Muscle of back (tissue), 13 donors: Measurements from ENCODE around the gene BIVM. TPM values are rescaled to one million over a fixed set of nuclear protein-coding genes. Genes with fewer than 3 reads are reported as not detected.
A peak's percentile ranks its signal among the peaks of the same experiment; 100 is the strongest.
"Not testable (repeated sequence)": the region's sequence is repeated elsewhere in the genome, so short reads cannot be mapped to it uniquely, and the experiment has no call there.

Source experiments
- DNase-seq, 3 donors: peaks; one replicate each; pipeline versions ENCODE4 v3.0.0 to v3.0.0-alpha.2; 2013
- long read RNA-seq, 9 donors: transcript quantifications; one replicate each; lab custom pipeline, GENCODE V29; 2026
- polyA plus RNA-seq, 10 donors: library from polyadenylated mRNA; unstranded; fragments of 120-200 nt; gene quantifications; one replicate each; pipeline ENCODE4 v1.2.1, GENCODE V29; 2013; ENCODE audit not compliant: insufficient read length in 10 of 10

BIVM gene, protein sequence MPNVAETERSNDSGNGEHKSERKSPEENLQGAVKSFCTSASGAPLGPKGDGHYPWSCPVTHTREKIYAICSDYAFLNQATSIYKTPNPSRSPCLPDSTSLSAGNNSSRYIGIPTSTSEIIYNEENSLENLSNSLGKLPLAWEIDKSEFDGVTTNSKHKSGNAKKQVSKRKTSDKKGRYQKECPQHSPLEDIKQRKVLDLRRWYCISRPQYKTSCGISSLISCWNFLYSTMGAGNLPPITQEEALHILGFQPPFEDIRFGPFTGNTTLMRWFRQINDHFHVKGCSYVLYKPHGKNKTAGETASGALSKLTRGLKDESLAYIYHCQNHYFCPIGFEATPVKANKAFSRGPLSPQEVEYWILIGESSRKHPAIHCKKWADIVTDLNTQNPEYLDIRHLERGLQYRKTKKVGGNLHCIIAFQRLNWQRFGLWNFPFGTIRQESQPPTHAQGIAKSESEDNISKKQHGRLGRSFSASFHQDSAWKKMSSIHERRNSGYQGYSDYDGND
- polyA plus RNA-seq: 10 to 100 TPM; 19.3 to 43.8 (median 26.7) TPM
- long read RNA-seq, donor 1, partial matches to known transcripts: 0 of 1 reads
- long read RNA-seq, donor 1, other reads (novel, unspliced or antisense): 0 of 1 reads
- long read RNA-seq, donor 2: 0 reads
- long read RNA-seq, donor 3: 0 reads
- long read RNA-seq, donor 4, partial matches to known transcripts: 0 of 7 reads
- long read RNA-seq, donor 4, other reads (novel, unspliced or antisense): 5 of 7 reads
- long read RNA-seq, donor 5, partial matches to known transcripts: 0 of 3 reads
- long read RNA-seq, donor 5, other reads (novel, unspliced or antisense): 0 of 3 reads
- long read RNA-seq, donor 6, partial matches to known transcripts: 0 of 3 reads
- long read RNA-seq, donor 6, other reads (novel, unspliced or antisense): 0 of 3 reads
- long read RNA-seq, donor 7, partial matches to known transcripts: 0 of 3 reads
- long read RNA-seq, donor 7, other reads (novel, unspliced or antisense): 0 of 3 reads
- long read RNA-seq, donor 8: 0 reads
- long read RNA-seq, donor 9: 0 reads

DNA sequence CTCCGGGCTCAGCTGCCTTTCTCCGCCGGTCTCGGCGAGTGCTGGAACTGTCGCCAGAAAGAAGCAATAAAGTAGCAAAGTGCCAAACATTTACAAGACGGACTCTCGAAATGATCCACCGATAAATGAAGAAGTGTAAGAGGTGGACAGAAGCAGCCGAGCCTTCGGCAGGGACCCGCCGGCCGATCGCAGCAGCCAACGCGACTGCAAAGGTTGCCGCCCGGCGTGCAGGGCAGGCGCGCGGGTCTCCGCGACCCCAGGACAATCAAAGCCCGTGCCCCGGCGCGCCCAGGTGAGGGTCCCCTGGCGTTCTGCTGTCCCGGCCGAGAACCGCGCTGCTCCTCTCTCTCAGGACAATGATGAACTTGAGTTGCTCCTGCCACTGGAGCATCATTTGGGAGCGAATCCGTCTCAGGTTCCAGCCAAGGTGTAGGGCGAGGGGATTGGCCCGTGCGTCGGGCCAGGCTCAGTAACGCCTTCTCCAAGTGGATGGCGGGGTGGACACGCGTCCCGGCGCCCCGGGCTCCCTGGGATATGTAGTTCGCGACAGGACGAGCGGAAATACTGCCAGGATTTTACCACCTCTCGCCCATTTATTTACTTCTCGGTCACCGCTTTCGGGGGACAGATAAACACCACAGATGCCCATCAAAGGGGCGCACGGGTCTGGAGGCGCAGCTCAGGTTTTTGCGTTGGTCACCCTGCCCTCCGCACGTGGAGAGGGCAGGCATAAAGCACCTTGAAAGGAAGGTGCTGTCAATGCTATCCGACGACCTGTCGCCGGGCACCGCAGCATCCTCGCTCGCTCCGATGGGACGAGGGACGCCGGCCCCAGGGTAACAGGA is at the start of gene BIVM, which contains the start of gene POGLUT2:
Gene BIVM (plus strand): TSS at position 539 of the 845 bp plus-strand sequence. CDS start 8,149 bp downstream, outside the sequence.
Gene POGLUT2 (minus strand): TSS at position 396 of the 845 bp plus-strand sequence. CDS start 306 bp downstream, at position 90.
- peak; percentile 90 to 96 (median 93) for DNase-seq

DNA sequence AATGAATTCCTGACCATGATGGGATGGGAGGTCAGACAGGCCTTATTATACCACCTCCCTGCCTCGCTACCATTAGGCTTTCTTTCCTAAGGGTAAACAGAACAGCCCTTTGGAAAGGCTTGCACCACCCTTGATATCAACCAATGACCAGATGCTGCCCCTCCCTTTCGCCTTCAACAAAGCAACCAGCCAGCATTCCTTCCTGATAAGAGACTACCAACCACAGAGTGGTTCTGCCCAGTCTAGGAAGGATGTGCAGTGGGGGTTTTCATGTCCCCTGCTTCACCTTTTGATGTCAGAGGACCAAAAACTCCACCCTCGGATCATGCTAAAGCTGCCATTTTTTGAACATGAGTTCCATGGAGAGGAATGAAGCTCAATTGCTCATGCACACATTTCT is 47.0 kb upstream of the BIVM start:
- no peak for DNase-seq

DNA sequence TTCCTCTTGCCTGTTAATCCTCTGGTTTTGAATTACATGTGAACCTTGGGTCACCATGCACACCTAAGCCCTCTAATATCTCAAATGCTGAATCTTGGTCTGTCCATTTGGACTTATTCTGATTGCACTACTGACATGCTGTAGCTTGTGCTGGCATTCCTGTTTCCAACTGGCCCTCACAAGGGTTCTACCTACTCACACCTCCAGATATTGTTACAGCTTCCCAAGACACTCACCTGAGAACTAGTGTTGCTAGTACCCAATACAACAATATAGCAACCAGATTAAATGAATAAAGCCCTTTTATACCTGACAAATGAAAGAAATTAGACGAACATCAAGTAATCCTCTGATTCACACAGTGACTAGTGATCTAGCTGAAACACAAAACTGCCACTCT is 41.9 kb upstream of the BIVM start:
- no peak for DNase-seq

DNA sequence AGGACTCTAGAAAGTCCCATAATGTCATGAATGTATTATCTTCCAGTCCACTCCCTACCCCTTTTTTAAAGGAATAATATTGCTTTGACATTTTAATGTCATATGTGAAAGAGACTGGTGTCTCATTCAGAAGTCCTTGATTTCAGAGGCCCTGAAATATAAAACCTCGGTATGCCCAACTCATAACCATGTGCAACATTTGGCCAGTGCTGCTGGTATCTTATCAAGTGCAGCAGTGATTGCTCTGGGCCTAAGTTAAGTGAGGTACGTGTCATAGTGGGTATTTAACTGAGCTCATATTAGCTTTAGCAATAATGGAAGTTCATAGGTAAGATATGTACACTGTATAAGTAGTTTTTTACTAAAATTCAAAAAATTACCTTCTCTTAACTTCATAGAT is 40.1 kb upstream of the BIVM start:
- no peak for DNase-seq

DNA sequence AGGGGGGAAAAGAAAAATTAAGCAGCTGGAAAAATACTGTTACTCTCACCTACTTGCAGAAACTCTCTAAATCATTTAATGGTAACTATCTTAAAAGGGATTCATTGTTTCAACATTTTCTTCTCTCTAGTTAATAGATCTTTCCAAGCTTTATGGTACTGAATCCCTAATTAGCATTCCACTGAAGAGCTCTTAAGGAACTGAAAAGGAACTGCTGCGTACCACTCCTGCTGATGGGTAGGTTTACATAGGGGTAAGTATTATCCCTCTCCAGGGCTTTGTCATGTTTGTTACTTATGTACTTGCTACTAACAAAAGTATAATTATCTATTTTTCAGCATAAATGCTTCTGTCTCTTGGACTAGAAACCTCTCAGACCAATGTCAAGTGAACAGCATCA is 37.8 kb upstream of the BIVM start:
- DNase-seq: no peak

DNA sequence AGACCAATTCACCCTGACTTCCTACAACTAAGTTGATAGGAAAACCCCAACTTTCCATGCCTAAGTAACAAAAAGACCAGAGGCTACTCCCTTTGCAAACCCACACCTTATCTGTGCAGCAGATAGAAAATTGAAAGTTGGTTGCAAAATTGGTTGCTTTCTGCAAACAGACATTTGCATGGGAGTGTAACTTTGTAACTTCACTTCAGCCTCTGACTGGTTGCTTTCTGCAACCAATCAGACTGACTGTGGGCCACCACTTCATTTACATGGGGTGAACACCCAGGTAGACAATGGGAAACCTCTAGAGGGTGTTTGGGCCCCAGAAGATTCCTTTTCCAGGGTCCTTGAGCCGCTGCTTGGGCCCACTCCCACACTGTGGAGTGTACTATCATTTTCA is 35.2 kb upstream of the BIVM start:
- no peak for DNase-seq

DNA sequence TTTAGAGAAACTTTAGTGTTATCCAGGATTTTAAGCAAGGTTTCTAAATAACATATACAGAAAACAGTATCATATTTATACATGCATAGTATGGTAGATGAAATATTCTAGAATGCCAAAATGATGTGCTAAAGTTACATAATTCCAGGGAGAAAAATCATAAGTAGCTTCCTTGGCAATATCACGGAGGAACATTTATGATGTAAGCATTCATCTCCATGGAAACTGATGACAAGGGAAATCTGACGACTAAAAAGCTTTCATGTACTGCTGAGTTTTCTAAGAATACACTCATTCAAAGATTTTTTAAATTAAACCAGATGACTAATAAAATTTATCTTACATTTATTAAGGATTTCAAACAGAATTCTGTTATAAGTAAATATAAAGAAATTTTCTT is 30.0 kb upstream of the BIVM start:
- DNase-seq: peak in 2 of 3 donors; percentile 16 to 28

DNA sequence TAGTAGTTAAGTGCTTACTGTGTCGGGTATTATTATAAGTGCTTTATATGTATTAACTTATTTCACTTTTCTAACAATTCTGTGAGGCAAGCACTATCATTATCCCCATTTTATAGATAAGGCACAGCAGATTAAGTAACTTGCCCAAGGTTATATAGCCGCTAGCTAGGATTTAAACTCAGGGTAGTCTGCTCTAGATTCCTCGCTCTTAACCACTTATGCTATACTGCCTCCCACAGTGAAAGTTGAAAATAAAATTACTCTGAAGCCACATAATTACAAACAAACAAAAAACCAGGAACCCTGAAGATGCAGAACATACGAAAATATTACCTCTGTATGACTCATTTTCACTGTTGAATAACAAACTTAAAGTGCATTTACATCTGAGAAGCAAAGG is 29.2 kb upstream of the BIVM start:
- DNase-seq: peak in 1 of 3 donors; percentile 14

DNA sequence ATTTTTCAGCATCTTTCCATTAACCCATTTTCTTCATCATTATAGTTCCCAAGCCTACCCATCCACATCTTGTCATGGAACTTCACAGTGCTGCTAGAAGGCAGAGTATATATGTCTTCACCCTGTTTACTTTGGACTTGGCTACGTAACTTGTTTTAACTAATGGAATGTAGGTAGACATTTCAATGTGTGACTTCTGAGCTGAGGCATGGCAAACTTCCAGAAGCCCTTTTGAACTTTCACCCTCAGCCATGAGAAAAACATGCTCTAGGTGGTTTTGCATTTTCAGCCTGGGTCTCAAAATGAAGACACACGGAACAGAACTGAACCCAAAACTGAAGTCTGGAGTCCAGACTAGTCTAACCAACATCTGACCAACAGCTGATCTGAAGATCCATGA is 28.5 kb upstream of the BIVM start:
- no peak for DNase-seq

DNA sequence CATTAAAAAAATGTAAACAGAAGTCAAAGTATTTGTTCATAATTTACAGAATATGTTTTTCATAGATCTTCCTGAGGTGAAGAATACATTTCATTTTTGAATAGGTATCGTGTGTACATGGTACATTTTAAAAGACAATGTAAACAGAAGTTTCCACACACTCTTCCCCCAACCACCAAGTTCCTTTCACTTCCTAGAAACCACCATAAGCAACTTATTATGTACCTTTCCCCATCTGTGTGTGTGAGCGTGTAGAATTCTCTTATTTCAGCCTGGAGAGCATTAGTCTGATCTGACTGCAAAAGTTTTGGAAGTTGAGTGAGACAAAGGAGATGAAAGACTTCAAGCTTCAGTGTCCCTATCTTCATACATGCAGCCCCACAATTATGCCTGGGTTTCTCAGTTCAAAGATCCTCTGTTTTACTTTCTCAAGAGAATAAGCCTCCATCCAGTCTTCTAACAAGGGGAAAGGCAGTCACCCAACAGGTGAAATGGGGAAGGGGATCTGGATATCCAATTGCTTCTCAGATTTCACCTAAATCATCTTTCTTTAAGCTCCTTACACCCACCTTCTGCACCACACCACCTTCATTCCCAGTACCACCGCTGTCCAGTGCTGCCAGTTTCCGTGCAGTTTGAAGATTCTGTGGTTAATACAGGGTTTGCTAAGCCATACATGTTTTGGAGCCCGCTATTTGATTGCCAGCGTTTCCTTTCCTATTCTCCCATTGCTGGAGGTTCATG is 27.4 kb upstream of the BIVM start:
- DNase-seq: no peak

DNA sequence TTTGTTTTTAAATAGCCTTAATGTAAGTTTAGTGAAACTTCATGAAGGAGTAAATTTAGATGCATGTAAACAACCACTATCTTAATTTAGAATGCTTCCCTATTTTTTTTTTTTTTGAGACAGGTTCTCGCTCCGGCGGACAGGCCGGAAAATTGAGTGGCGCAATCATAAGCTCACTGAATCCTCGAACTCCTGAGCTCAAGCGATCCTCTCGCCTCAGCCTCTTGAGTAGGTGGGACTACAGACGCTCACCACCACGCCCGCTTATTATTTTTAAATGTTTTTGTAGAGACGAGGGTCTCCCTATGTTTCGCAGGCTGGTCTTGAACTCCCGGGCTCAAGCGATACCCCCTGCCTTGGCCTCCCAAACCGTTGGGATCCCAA is 26.9 kb upstream of the BIVM start:
- no peak for DNase-seq

DNA sequence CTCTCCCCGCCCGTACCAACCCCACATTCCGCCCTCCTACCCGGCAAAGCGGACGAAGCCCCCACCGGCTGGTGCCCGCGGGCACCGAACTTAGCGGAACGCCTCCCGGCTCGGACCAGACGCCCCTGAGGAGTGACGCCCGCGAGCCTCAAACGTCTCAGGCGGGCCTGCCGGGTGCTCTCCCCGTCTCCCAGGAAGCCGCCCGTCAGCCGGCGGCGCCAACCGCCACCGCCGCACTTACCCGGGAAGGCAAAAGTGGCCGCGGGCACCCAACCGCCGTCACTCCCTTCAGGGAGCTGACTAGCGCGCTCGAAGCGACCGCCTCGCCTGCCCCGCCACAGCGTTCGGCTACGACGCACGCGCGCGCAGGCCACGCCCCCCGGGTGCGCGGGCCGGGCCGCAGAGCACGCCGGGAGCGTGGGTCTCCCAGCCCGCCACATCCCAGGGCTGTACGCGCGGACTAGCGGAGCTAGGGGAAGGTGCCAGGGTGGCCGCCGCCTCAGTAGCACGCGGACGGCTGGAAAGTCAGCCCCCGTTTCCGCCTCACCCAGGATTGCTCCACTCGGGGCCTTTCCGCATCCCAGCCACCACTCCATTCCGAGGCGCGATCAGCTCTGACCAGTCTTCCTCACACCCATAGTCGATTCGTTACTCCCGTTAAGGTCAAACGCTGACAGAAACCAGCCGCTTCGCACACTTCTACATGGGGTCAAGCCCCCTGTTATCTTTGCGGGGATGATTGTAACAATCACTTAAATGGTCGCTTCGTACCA is 25.3 kb upstream of the BIVM start, which contains the start of gene TEX30:
Gene TEX30 (minus strand): TSS at position 346 of the 773 bp plus-strand sequence. CDS start 3,760 bp downstream, outside the sequence.
- DNase-seq: peak; percentile 87 to 97 (median 90)

DNA sequence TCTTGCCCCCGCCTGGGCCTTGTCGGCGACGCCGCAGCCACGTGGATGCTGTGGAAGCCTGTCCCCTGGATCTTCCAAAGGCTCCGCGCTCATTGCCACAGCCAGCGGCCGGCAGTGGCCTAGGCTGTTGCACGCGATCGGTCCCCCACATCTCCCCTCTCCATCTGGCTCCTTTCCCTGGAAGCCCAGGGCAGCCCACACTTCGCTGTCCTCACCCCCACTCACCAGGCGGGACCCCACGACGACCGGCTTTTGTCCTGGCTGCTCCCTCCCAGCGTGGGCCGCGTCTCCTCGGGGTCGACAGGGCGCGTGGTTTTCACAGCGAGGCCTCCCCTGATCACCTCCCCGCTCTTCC is 24.7 kb upstream of the BIVM start:
- no peak for DNase-seq

DNA sequence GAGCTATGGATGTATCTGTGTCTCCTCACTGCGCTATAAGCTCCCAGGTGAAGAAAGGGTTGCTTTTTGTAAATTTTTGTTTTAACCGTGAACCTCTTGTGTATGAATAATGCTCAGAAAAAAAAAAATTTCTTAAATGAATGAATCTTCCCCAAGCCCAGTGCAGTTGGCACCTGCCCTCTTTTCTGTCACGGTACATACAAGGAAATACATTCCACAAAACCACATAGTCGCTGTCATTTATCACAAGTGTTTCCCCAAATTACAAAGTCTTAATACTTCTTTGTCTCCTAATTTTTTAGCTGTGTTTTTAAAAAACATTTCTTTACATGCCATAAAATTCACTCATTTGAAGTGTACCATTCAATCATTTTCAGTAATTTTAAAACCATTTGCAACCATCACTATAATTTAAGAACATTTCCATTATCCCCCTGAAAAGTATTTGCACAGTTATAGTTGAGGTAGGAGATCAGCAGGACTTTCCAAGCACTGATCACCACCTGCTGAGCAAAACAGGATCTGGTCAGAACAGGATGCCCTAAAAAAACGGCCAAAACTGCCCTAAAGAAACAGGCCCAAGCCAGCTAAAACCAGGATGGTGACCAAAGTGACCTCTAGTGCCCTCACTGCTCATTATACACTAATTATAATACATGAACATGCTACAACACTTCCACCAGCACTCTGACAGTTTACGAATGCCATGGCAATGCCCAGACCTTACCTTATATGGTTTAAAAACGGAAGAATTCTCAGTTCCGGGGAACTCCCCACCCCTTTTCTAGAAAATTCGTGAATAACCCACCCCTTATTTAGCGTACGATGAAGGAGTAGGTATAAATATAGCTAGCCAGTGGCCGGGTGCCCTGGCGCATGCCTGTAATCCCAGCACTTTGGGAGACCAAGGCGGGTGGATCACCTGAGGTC is 24.1 kb upstream of the BIVM start:
- DNase-seq: no peak

DNA sequence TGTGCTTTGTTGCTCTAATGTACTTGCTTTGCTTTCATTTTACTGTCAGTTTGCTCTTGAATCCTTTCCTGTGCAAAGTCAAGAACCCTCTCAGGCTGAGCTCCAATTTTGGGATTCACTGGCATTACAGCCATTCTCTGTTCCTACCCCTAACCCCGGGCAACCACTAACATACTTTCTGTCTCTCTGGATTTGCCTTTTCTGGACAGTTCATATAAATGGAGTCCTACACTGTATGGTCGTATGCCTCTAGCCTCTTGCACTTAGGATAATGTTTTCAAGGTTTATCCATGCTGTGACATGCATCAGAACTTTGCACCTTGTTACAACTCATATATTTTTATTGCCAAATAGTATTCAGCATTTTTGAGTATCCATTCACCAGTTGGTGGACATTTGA is 22.6 kb upstream of the BIVM start:
- no peak for DNase-seq

DNA sequence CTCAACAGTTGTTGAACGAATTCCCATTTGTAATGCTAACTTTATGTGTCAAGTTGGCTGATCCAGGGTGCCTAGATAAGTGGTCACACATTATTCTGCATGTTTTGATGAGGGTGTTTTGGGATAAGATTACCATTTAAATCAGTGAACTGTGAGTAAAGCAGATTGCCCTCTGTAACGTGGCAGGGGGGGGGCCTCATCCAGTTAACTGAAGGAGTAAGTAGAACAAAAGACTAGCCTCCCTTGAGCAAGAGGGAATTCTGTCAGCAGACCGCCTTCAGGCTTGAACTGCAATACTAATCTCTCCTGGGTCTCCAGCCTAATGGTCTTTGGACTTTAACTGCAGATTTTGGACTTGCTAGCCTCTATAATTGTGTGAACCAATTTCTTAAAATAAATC is 21.2 kb upstream of the BIVM start:
- DNase-seq: no peak

DNA sequence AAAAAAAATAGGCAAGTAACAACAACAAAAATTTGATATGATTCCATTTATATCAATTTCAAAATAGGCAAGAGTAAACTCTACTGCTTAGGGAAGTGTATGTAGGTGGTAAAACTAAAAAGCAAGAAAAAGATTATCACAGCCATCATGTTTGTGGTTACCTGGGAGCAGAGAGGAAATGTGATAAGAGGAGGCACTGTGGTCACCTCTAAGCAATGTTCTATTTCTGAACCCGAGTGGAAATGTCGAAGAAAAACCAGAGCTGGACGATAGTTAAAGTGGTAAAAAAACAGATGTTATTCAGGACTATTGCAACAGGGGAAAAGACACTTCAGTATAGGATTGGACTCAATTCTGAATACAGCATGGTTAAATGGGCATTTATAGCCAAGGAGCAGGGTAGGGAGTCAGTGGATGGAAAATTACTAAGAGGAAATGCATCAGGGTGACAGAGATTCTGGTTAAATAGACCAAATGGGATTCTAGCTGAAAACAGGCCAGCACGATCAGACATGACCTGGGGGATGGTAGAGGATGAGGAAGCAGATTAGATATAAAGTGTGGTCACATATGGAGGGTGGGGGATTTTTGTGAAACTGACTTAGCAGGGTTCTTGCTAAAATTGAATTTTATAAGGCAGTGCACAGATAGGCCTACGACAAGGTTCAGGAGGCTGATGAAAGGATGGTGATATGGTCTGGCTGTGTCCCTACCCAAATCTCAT is 19.3 kb upstream of the BIVM start:
- no peak for DNase-seq

DNA sequence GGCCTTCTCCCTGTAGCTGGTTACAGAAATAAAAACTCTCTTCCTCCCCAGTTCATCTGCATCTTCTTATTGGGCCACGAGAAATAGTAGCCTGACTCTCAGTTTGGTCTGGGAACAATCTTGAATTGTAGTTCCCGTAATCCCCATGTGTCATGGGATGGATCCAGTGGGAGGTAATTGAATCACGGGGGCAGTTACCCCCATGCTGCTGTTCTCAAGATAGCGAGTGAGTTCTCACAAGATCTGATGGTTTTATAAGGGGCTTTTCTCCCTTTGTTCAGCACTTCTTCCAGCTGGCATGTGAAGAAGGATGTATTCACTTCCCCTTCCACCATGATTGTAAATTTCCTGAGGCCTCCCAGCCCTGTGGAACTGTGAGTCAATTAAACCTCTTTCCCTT is 18.3 kb upstream of the BIVM start:
- DNase-seq: not testable (repeated sequence)
